ENCODE data around the gene STXBP1. TPM values are rescaled to one million over a fixed set of nuclear protein-coding genes. Genes with fewer than 3 reads are reported as not detected.
A peak's percentile ranks its signal among the peaks of the same experiment; 100 is the strongest.

Gene STXBP1
- total RNA-seq, 1 donor = 19.9 TPM

DNA sequence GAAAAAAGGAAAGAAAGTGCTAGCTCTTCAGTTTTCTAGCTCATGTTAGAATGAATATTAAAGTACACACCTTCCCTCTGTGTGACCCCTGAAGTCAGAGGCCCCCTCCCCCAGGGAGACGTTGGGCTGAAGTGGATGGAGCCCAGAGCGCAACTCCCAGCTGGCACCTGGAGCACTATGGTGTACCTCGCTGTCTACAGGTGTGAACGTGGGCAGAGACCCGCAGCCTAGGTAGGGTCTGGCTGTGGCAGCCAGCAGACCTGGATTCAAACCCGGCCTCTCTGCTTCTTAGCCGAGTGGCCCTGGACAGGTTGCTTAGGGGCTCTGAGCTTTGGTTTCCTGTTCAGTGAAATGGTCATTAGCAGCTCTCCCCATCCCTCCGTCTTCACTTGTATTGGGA is 116.7 kb downstream of the STXBP1 start:
- Histone ChIP-seq H4K20me1 (ENCODE audit: insufficient read depth, low read length) (no peaks in the 10 kb centered on the region), H3K36me3 (ENCODE audit: insufficient read depth, low read length) (peaks cover 6% of the 10 kb centered on the region), H3K9me3 (ENCODE audit: low read depth, low read length) (no peaks in the 10 kb centered on the region), H3K27ac (ENCODE audit: low read depth, low read length) (no peak overlapping the region), H3K4me3 (ENCODE audit: insufficient read depth, low read length) (no peak overlapping the region), H3K4me1 (ENCODE audit: insufficient read depth, low read length) (peaks cover 8% of the 10 kb centered on the region), H3K27me3 (ENCODE audit: insufficient read depth, low read length) (no peaks in the 10 kb centered on the region), H2AFZ (ENCODE audit: low read length) (no peak overlapping the region), H3K79me2 (ENCODE audit: insufficient read depth, low read length) (no peaks in the 10 kb centered on the region), H3K4me2 (ENCODE audit: insufficient read depth, low read length) (no peak overlapping the region)
- TF ChIP-seq, protein P1, sequence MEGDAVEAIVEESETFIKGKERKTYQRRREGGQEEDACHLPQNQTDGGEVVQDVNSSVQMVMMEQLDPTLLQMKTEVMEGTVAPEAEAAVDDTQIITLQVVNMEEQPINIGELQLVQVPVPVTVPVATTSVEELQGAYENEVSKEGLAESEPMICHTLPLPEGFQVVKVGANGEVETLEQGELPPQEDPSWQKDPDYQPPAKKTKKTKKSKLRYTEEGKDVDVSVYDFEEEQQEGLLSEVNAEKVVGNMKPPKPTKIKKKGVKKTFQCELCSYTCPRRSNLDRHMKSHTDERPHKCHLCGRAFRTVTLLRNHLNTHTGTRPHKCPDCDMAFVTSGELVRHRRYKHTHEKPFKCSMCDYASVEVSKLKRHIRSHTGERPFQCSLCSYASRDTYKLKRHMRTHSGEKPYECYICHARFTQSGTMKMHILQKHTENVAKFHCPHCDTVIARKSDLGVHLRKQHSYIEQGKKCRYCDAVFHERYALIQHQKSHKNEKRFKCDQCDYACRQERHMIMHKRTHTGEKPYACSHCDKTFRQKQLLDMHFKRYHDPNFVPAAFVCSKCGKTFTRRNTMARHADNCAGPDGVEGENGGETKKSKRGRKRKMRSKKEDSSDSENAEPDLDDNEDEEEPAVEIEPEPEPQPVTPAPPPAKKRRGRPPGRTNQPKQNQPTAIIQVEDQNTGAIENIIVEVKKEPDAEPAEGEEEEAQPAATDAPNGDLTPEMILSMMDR (IDR thresholded peaks at IDR 0.05; ENCODE audit: extremely low read depth, low read depth, low read length) = no peak
- DNase-seq (ENCODE audit: insufficient read length, low spot score, missing footprints) = peak; percentile 73

DNA sequence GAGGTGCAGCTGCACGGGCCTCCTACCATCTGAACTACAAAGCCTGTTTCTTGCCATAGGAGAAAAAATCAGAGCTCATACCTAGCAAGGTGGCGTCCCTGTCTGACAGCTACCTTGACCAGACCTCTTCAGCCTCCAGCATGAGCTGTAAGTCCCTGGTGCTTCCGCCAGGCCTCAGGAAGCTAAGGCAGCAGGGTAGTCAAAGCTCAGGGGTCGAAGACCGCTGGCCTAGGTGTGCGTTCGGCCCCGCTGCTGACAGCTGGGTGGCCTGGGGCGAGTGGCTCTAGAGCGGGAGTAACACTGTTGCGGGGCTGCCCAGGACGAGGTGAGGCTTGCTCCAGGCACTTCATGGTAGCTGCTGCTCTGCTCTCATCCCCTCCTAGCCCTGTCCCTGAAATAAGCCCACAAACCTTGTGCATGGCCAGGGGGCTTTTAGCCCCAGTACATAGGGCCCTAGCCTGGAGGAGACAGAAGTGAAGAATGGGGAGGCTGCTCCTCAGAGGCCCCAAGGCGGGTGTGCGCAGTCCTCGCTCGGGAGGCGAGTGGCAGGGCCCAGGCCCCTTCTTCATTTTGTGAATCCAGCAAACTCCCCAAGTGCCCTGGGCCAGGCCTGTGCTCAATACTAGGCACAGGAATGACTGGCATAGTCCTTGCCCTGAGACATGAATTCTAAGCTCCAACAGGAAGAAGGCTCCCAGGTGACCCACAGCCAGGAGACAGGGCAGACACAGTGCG is 117.6 kb downstream of the STXBP1 start:
- H3K36me3 ChIP-seq (ENCODE audit: insufficient read depth, low read length) = peaks cover 6% of the 10 kb centered on the region
- H3K27ac ChIP-seq (ENCODE audit: low read depth, low read length) = no peak overlapping the region
- peaks cover 4% of the 10 kb centered on the region for H3K79me2 ChIP-seq (ENCODE audit: insufficient read depth, low read length)
- TF ChIP-seq, protein P1 (IDR thresholded peaks at IDR 0.05; ENCODE audit: extremely low read depth, low read depth, low read length) = no peak
- H3K4me1 ChIP-seq (ENCODE audit: insufficient read depth, low read length) = peaks cover 6% of the 10 kb centered on the region
- no peak for DNase-seq (ENCODE audit: insufficient read length, low spot score, missing footprints)
- H2AFZ ChIP-seq (ENCODE audit: low read length) = no peak overlapping the region
- no peaks in the 10 kb centered on the region for H4K20me1 ChIP-seq (ENCODE audit: insufficient read depth, low read length)
- H3K4me2 ChIP-seq (ENCODE audit: insufficient read depth, low read length) = no peak overlapping the region
- no peak overlapping the region for H3K4me3 ChIP-seq (ENCODE audit: insufficient read depth, low read length)
- no peaks in the 10 kb centered on the region for H3K27me3 ChIP-seq (ENCODE audit: insufficient read depth, low read length)
- no peaks in the 10 kb centered on the region for H3K9me3 ChIP-seq (ENCODE audit: low read depth, low read length)

DNA sequence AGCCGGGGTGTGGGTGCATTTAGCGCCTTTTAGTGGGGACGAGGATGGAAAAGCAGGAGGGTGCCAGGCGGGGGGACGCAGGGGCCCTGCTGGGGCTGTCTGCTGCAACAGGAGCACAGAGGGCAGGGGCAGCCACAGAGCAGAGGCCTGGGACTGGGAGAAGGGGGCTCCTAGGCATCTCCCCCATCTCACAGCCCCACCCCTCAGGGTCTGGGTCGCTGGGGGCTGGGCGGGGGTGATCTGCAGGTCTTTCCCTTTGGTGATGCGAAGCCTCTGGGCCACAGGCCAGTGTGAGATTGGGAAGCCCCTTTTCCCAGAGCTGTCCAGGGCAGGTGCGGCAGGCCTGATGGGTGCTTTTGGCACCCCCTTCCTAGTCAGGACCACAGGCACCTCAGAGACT is 118.2 kb downstream of the STXBP1 start:
- no peak overlapping the region for H3K4me2 ChIP-seq (ENCODE audit: insufficient read depth, low read length)
- no peak for DNase-seq (ENCODE audit: insufficient read length, low spot score, missing footprints)
- H3K79me2 ChIP-seq (ENCODE audit: insufficient read depth, low read length) = peaks cover 4% of the 10 kb centered on the region
- no peaks in the 10 kb centered on the region for H3K9me3 ChIP-seq (ENCODE audit: low read depth, low read length)
- peaks cover 6% of the 10 kb centered on the region for H3K36me3 ChIP-seq (ENCODE audit: insufficient read depth, low read length)
- no peak overlapping the region for H2AFZ ChIP-seq (ENCODE audit: low read length)
- no peak overlapping the region for H3K27ac ChIP-seq (ENCODE audit: low read depth, low read length)
- no peaks in the 10 kb centered on the region for H4K20me1 ChIP-seq (ENCODE audit: insufficient read depth, low read length)
- TF ChIP-seq, protein P1 (IDR thresholded peaks at IDR 0.05; ENCODE audit: extremely low read depth, low read depth, low read length) = no peak
- H3K27me3 ChIP-seq (ENCODE audit: insufficient read depth, low read length) = no peaks in the 10 kb centered on the region
- peaks cover 6% of the 10 kb centered on the region for H3K4me1 ChIP-seq (ENCODE audit: insufficient read depth, low read length)
- H3K4me3 ChIP-seq (ENCODE audit: insufficient read depth, low read length) = no peak overlapping the region

DNA sequence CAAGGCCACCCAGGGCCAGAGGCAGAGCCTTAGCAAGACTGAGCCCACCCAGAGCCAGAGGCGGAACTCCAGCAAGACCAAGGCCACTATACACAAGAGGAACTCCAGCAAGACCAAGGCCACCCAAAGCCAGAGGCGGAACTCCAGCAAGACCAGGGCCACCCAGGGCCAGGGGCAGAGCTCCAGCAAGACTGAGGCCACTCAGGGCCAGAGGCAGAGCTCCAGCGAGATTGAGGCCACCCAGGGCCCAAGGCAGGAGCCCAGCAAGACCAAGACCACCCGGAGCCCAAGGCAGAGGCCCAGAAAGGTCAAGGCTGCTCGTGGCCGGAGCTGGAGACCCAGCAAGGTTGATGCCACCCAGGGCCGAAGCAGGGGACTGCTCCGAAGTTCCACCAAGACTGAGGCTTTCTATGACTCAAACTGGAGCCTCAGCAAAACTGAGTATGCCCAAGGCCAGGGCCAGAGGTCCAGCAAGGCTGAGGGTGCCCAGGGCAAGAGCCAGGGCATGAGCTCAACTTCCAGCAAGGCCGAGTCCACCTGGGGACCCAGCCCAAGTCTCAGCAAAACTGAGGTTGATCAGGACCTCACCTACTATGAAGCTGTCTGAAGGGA is 118.8 kb downstream of the STXBP1 start:
- Histone ChIP-seq H3K36me3 (ENCODE audit: insufficient read depth, low read length) (peaks cover 6% of the 10 kb centered on the region), H3K4me3 (ENCODE audit: insufficient read depth, low read length) (no peak overlapping the region), H3K27ac (ENCODE audit: low read depth, low read length) (no peak overlapping the region), H4K20me1 (ENCODE audit: insufficient read depth, low read length) (no peaks in the 10 kb centered on the region), H3K4me1 (ENCODE audit: insufficient read depth, low read length) (peaks cover 10% of the 10 kb centered on the region), H3K79me2 (ENCODE audit: insufficient read depth, low read length) (peaks cover 4% of the 10 kb centered on the region), H2AFZ (ENCODE audit: low read length) (no peak overlapping the region), H3K4me2 (ENCODE audit: insufficient read depth, low read length) (no peak overlapping the region), H3K9me3 (ENCODE audit: low read depth, low read length) (no peaks in the 10 kb centered on the region), H3K27me3 (ENCODE audit: insufficient read depth, low read length) (no peaks in the 10 kb centered on the region)
- TF ChIP-seq, protein P1 (IDR thresholded peaks at IDR 0.05; ENCODE audit: extremely low read depth, low read depth, low read length) = no peak
- DNase-seq (ENCODE audit: insufficient read length, low spot score, missing footprints) = no peak
